GM18499 (cell line): ENCODE measurements around the gene EID2B.

ENCODE experiments used
- ATAC-seq: cut with Tn5 transposase; IDR thresholded peaks from one replicate; pipeline ENCODE4 v1.9.1; 2021; ENCODE audit warnings: moderate number of reproducible peaks; ENCODE audit not compliant: insufficient read depth, unreplicated experiment

Gene EID2B

DNA sequence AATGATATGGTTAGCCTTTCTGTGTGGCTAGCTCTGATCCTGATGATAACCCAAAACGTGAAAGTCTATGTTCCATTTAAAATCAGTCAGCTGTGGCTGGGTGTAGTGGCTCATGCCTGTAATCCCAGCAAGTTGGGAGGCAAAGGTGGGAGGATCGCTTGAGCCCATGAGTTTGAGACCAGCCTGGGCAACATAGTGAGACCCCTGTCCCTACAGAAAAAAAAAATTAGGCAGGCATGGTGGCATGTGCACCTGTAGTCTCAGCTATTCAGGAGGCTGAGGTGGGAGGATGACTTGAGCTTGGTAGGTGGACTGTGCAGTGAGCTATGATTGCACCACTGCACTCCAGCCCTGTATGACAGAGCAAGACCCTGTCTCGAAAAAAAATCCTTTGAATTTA, 1.1 kb upstream of the EID2B start:
- ATAC-seq: no peak

DNA sequence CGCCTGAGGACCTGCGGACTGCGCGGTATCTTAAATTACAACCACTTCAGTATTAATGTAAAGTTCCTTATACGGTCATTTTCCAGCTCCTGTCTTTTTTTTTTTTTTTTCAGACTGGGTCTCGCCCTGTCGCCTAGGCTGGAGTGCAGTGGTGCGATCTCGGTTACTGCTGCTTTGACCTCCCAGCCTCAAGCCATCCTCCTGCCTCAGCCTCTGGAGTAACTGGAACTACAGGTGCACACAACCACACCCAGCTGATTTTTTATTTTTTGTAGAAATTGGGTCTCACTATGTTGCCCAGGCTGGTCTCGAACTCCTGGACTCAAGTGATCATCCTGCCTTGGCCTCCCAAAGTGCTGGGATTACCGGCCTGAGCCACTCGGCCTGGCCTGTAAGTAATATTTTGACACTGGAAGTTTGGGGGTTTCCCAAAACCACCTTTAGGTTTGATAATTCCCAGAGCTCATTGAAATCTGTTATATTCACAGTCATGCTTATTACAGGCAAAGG, 406 bp upstream of the EID2B start:
- ATAC-seq: no peak

DNA sequence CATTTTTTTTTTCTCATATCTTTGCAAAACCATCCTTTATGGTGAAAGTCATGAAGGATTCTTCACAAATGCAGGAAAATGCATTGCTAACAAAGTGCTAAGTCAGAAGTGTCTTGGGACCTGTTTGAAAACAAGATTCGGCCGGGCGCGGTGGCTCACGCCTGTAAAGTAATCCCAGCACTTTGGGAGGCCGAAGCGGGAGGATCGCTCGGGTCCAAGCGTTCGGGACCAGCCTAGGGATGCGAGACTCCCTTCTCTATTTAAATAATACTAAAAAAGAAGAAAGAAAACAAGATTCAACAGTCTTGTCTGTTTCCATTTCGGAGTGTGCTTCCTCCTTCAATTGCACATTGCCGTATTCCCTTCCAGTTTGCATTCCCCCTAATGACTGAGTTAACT, 819 bp downstream of the EID2B start:
- ATAC-seq: no peak

DNA sequence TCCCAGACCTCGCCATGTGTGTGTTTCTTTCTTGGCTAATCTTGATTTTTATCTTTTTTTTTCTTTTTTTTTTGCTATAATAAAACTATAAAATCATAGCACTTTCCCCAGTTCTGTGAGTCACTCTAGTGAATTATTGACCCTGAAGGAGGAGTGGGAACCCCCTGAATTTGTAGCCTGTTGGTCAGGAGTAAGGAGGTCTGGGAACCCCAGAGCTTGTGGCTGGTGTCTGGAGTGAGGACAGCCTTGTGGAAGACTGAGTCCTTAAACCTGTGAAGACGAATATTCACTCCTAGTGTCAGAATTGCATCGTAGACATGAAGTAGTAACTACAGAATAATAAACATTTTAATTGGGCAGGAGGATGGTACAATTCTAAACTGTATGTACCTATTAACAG, 7.4 kb downstream of the EID2B start:
- no peak for ATAC-seq

DNA sequence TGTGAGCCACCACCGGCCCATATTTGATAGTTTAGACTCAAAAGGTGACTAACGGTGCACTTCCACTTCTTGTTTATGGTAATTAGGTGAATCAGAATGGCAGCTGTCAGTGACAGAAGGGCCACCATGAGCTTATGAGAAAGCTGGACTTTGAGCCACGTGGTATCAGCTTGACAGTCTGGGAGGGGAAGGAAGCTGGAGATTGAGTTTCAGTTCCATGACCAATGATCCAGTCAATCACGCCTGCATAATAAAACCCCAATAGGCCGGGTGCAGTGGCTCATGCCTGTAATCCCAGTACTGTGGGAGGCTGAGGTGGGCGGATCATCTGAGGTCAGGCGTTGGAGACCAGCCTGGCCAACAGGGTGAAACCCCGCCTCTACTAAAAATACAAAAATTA, 8.2 kb downstream of the EID2B start:
- no peak for ATAC-seq

DNA sequence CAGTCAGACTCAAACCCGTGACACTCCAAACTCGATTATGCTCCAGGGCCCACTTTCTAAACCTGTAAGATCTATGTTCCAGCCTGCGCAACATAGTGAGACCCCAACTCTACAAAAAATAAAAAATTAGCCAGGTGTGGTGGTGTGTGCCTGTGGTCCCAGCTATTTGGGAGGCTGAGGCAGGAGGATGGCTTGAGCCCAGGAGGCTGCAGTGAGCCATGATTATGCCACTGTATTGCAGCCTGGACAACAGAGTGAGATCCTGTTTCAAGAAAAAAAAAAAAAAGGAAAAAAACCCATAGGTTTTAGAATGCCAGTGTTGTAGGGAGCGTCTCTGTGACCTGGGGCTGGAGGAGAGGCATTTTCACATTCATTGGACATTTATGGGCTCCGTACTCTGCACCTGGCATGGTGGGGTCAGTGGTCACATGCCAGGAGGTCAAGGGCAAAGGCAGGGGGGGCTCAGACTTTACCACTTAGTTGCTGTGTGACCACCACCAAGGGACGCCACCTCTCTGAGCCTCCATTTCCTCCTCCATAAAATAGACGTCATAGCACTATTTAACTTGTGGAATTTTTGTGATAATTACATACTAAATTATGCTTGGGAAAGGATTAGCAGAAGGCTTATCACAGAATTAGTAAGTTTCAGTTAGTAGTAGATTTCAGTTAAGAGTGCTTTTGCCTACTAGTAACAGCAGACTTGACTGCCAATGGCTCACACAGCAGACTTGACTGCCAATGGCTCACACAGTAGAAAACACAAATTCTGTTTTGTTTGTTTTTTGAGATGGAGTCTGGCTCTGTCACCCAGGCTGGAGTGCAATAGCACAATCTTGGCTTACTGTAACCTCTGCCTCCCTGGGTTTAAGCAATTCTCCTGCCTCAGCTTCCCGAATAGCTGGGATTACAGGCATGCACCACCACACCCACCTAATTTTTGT, 11.8 kb downstream of the EID2B start:
- ATAC-seq: no peak

DNA sequence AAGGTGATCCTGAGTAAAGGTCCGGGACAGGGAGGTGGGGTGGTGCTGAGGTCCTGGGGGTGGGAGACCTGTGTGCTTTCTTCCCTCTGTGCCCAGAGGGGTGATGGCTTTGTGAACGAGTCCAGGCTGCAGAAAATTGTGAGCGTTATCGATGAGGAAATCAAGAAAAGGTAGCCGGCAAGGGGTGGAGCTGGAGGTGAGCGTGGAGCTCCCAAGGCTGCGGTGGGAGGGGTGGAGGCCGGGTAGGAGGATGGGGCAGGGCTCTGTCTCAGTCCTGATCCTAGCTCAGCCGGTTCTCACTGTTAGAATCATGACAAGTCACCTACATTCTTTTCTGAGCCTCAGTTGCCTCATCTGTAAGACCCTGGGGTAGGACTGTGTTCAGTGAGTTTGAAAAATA, 13.7 kb downstream of the EID2B start:
- no peak for ATAC-seq

DNA sequence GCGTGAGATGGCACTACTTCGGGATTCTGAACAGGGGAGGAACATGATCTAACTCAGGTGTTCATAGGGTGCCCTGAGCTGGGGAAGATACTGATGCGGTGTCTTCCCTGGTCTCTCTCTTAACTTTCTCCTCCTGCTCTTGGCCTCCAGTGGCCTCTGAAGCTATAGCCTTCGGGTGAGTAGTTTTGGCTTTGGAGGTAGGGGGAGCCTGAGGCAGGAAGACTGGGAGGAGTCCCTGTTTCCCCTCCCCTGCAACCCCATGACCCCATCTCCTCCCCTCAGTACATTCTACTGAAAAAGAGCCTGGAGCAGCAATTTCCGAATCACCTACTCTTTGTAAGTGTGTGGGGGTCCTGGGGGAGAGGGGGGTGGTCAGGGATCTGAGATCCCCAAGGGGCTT, 14.2 kb downstream of the EID2B start:
- ATAC-seq: no peak

DNA sequence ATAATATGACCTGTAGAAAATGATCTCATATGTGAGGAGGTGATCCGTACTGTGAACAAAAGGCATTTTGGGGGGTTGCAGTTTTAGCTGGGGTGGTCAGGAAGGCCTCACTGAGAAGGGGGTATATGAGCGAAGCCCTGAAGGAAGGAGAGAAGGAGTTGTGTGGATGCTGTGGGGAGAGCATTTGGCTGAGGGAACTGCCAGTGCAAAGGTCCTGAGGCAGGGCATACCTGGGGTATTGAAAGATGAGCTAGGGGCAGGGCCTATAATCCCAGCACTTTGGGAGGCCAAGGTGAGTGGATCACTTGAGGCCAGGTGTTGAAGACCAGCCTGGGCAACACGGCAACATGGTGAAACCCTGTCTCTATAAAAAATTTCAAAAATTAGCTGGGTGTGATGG, 15.2 kb downstream of the EID2B start:
- ATAC-seq: no peak

DNA sequence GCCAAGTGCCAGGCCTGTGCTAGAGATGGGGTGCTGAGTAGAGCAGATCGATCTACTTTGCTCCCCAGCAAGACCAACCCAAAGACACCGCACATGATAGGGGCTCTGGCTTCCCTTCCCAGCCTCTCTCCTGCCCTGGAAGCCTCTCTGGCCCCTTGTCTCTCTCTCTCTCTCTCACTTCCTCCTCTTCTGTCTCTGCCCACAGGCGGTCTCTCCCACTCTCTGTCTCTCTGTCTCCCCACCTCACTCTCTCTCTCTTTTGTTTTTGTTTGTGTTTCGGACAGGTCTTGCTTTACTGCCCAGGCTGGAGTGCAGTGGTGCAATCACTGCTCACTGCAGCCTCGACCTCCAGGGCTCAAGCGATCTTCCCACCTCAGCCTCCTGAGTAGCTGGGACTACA, 16.4 kb downstream of the EID2B start:
- ATAC-seq: no peak

DNA sequence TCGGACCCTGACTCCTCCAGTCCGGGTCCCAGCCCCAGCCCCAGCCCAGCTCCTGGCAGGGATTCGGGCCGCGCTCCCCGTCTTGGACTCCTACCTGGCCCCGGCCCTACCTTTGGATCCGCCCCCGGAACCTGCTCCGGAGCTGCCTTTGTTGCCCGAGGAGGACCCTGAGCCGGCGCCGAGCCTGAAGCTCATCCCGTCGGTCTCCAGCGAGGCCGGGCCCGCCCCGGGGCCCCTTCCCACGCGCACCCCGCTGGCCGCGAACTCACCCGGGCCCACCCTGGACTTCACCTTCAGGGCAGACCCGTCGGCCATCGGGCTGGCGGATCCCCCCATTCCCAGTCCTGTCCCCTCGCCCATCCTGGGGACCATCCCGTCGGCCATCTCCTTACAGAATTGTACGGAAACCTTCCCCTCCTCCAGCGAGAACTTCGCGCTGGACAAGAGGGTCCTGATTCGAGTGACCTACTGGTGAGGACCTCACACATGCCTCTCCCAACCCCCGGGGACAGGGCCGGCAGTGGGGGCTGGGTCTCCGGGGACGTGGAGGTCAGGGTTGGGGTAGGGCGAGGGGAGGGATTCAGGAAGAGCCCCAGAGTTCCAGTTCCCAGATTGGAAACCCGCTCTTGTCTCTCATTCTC, 17.0 kb downstream of the EID2B start:
- no peak for ATAC-seq

DNA sequence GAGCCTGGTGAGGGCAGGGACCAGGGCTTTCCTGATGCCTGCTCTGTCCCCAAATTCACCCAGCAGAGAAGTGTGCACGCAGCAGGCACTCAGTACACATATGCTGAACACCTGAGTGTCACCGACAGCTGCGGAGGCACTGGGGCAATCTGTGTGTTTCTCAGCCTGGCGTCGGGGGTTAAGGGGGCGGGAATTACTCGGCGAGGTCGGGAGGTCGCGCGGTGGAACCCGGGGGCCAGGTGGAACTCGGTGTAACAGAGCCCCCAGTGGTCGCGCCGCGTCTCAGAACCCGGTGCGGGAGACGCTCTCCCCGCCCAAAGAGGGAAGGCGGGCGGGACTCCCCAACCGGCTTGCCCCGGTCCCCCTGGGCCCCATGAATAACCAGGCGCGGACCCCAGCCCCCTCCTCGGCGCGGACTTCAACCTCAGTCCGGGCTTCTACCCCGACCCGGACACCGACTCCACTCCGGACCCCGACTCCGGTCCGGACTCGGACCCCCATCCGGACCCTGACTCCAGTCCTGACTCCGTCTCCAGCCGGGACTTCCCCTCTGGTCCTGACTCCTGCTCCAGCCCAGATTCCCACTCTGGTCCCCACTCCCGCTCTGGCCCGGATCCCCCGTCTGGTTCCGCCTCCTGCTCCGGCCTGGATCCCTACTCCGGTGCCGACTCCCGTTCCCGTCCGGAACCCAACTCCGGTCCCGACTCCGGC, 17.7 kb downstream of the EID2B start, which contains the start of gene SELENOV:
SELENOV (plus strand) TSS at position 300 of the 711 bp plus-strand sequence; CDS start at position 374, 74 bp downstream.
- ATAC-seq: no peak

DNA sequence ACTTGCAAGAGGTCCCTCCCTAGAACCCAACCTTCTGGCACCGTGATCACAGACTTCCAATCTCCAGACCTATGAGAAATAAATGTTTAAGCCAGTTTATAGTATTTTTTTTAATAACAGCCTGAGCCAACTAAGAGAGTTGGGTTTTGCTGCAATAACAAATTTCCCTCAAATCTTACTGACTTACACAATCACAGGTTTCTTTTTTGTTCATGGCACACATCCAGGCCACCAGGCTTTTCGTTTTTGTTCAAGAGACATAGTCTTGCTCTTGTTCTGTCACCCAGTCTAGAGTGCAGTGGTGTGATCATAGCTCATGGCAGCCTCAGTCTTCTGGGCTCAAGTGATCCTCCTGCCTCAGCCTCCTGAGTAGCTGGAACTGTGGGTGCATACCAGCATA, 19.7 kb downstream of the EID2B start:
- ATAC-seq: no peak

DNA sequence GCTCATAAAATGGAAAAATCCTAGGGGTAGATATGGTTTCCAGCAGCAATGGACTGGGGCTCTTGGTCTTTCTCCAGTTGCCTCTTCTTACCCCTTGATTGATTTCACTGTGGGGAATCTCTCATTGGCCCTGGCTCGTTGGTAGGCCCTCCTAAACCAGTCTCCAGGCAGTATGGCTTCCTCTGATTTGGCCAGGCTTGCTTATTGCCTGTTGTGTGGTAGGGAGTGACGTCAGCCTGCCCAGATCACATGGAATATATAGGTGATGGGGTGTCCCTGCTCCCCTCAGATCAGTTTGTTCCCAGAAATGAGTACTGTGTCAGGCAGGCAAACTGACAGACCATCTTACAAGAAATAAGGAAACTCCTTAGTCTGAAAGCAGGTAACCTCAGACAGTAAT, 23.4 kb downstream of the EID2B start:
- no peak for ATAC-seq

DNA sequence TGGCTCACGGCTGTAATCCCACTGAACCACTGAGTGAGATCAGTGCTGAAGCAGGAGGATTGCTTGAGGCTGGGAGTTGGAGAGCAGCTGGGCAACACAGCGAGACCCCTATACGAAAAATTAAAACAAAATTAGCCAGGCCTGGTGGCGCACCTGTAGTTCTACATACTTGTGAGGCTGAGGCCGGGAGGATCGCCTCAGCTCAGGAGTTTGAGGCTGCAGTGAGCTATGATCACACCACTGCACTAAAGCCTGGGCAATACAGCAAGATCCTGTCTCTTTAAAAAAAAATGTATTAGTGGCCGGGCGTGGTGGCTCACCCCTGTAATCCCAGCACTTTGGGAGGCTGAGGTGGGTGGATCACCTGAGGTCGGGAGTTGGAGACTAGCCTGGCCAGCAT, 24.0 kb downstream of the EID2B start:
- no peak for ATAC-seq

DNA sequence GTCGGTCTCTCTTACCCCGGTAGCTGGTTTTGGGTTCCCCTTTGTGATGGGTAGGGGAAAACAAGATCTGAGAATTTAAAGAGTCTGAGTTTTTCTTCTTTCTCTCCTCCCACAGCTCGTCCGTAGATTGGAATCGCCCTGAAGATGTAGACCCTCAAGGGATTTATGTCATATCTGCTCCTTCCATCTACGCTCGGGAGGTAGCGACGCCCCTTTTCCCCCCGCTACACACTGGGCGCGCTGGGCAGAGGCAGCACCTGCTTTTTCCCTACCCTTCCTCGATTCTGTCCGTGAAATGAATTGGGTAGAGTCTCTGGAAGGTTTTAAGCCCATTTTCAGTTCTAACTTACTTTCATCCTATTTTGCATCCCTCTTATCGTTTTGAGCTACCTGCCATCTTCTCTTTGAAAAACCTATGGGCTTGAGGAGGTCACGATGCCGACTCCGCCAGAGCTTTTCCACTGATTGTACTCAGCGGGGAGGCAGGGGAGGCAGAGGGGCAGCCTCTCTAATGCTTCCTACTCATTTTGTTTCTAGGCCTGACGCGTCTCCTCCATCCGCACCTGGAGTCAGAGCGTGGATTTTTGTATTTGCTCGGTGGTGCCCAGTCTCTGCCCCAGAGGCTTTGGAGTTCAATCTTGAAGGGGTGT, 24.8 kb downstream of the EID2B start:
- no peak for ATAC-seq

DNA sequence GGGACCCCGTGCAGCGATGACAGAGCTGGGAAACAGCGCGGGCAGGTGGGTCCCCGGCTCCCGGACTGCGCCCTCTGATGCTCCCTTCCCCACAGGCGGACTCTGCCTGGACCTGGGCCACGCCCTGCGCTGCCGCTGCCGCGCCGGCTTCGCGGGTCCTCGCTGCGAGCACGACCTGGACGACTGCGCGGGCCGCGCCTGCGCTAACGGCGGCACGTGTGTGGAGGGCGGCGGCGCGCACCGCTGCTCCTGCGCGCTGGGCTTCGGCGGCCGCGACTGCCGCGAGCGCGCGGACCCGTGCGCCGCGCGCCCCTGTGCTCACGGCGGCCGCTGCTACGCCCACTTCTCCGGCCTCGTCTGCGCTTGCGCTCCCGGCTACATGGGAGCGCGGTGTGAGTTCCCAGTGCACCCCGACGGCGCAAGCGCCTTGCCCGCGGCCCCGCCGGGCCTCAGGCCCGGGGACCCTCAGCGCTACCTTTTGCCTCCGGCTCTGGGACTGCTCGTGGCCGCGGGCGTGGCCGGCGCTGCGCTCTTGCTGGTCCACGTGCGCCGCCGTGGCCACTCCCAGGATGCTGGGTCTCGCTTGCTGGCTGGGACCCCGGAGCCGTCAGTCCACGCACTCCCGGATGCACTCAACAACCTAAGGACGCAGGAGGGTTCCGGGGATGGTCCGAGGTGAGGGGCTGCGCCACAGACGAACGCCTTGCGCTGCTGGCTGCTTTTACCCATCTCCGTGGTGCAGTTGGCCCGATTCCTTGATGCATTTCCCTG, 25.5 kb downstream of the EID2B start:
- no peak for ATAC-seq

DNA sequence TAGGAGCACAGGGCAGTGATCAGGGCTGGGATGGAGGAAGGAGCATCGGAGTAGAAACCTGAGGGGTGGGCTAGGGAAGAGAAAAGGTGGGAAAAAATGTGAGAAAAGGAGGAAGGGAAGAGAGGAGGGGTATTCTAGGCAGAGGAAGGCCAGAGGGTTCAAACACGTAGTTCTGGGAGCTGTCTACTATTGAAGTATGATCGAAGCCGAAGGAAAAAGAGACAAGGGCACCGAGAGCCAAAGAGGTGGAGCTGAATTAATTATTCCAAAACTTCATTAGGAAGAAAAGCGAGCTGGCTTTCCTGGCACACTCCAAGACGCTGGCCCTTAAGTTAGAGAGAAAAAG, 26.1 kb downstream of the EID2B start:
- no peak for ATAC-seq

DNA sequence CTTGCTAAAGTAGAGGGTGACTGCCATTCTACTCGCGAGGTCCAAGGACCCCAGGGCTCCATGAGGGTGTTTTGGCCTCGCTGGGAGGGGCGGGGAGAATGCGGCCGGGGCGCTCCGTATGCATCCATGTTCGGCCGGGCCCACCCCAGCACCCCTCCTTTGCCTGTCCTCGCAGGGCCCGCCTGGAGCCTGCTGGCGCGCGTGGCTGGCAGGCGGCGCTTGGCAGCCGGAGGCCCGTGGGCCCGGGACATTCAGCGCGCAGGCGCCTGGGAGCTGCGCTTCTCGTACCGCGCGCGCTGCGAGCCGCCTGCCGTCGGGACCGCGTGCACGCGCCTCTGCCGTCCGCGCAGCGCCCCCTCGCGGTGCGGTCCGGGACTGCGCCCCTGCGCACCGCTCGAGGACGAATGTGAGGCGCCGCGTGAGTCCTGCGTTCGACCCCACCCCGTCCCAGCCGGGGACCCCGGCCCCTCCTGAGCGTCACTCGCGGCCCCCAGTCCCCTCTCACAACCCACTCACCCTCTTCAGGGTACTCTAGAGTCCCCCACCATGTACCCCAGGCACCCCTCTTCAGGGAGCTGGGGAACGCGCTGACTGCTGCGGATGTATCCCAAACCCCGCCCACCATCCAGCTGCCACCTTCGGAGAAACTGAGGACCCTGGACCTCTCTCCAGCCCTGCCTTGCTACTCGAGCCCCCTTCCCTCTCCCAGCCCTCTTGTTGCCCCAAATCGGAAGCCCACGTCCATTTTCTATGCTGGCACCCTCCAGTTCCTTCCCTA, 29.8 kb downstream of the EID2B start:
- no peak for ATAC-seq
